GM19324 (cell line): ENCODE data around the gene IGFL4.

Experiments used
- ATAC-seq: cut with Tn5 transposase; IDR thresholded peaks from one replicate; pipeline ENCODE4 v1.9.1; 2021; ENCODE audit warnings: mild to moderate bottlenecking, moderate library complexity; ENCODE audit not compliant: unreplicated experiment, low FRiP score

Gene IGFL4

DNA sequence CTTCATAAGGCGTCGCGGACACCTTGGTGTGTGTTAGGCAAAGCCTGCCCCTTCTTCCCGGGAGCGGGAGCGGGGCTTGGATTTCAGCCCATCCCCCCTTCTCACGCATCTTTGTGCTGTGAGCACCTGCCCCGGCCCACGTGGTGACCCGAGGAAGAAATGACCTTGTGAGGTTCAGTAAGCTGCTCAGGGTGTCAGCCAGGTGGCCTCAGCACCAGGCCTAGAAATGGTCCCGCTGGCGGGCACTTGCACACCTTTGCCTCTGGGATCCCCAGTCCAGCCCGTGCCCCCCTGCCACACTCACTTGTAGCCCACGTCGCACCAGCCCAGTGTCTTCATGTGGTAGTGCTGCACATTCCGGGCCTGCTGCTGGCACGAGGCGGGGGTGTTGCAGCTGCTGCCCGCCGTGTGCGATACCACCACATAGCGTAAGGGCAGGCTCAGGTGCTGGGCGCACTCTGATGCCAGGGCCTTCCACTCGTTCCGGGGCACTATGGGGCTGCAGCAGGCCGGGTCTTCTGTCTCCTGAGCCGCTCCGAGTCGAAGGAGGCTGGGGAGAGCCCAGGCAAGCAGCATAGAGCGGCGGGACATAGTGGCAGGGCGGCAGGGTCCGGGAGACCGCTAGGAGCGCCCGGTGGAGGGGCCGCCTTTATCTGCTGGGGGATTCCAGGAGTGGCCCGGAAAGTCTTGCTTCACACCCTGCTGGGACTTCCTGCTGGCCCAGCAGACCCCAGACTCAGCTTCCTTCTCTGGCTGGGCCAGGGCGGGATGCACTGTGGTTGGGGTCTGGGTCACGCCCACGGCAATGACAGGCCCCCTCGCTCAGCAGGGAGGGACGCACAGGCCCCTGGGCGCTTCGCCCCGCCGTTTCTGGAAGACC, 18.1 kb downstream of the IGFL4 start, which contains the start of gene PGLYRP1:
Gene PGLYRP1 (minus strand): TSS at position 623 of the 880 bp plus-strand sequence. CDS start 32 bp downstream, at position 591.
- no peak for ATAC-seq

DNA sequence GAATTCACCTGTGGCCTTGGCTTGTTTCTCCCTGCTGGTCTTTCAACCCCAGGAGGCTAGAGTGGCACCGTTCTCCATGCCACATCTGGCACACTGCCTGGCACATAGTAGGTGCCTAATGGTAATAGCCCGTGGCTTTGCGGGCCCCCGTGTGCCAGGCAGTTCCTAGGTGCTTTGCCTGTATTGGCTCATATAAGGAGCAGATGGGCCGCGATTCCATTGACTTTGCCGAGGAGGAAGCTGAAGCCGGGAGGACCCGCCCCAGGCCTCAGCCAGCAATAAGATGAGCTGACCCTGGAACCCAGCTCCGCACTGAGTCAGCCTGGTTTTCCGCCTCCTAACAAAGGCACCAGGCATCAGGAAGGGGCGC, 18.8 kb downstream of the IGFL4 start:
- no peak for ATAC-seq

DNA sequence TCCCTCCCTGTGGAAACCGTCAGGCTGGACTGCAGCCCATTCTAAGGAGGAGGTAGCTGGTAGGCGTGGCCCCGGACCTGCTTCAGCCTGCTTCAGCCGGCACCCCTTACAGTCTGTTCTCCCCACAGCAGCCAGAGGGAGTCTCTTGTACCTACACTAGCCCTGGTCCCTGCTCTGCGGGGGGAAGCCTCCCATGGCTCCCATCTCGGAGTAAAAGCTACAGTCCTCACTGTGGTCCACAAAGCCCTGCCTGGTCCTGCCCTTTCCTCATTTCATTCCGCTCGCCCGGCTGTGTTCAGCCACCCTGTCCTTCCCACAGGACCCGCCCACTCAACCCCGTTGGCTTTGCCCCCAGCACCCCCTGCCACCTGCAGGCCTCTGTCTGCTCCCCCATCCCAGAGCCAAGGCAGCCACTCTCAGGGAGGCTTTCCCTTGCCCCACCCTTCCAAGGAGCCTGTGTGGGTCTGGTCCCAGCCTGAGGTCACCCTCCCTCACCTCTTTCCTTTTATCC, 19.2 kb downstream of the IGFL4 start:
- ATAC-seq: no peak

DNA sequence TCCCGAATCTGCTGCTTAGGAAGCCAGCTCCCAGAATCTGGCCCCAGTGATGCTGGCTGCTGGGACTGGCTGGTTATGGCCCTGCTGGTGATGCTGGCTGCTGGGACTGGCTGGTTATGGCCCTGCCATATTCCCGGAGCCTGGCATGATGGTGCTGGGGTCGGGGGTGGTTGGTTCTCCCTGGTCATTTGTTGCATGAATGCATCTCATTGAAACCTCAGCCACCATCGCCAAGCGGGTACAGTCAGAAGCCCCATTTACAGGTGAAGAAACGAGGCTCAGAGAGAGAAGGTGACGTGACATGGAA, 20.0 kb downstream of the IGFL4 start:
- no peak for ATAC-seq

DNA sequence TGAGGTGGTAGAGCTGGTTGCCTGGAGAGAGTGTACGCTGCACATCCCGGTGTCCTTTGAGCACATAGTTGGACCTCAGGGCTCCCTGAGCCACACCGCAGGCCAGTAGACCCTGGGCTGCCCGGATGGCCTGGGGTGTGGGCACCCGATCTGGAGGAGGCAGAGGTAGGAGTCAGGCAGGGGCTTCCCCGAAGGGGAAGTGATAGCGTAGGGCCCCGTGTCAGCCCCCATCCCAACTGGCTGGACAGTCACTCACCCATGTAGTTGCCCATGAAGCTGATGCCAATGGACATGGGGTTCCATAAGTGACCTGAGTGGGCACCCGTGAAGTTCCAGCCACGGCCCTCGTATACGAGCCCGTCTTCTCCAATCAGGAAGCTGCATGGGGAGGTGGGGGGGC, 21.5 kb downstream of the IGFL4 start:
- no peak for ATAC-seq

DNA sequence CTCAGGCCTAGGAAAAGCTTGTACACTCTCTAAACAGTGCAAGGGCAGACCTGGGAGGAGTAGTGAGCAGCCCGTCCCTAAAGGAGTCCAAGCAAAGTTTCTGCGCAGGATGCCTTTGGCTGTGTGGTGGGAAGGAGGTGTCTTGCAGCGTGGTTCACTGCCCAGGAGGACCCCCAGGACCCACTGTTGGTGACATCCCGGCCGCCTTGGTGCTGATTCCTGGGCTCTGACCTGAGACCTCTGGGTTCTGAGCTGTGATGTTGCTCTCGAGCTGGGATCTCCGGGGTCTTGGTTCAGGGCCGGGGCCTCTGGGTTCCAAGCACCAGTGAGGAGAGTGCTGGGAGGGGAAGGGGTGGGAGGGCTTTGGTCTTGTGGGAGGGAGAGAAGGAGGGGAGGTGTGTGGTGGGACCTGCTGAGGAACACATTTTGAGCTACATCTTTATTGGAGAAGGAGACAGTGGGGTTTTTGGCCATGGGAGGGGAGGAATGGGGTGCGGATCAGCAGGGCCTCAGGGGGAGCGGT, 22.0 kb downstream of the IGFL4 start:
- no peak for ATAC-seq

DNA sequence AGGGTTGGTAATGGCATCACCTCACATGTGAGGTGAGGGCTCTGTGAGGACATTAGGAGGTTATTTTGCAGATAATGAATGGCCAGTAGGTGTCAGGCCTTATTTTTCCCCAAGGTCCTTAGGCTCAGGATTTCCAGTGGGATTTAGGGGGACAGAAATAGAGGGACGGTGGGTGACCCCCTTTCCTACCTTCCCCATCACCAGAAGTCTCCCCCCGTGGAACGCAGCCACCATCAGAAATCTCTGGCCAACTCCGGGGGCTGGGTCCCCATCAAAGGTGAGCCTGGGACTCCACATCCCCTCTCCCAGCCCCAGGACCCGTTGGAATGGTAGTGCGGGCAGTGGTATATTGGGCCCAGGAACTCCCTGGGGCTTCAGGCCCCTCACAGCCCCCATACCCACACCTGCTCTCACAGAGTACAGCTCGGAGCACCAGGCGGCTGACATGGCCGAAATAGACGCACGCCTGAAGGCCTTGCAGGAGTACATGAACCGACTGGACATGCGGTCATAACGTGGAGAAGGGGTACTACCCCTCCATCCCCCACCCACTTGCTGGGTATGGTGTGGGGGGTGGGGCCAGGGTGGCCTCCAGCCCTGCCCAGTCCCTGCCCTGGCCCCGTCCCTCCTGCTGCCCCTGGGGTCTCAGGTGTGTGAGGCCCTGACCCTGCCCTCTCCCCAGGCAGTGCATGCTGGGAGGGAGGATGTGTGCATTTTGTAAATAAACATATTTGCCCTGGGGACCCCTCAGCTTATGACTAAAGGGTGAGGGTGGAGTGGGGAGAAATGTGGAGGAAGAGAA, 22.7 kb downstream of the IGFL4 start:
- ATAC-seq: no peak

DNA sequence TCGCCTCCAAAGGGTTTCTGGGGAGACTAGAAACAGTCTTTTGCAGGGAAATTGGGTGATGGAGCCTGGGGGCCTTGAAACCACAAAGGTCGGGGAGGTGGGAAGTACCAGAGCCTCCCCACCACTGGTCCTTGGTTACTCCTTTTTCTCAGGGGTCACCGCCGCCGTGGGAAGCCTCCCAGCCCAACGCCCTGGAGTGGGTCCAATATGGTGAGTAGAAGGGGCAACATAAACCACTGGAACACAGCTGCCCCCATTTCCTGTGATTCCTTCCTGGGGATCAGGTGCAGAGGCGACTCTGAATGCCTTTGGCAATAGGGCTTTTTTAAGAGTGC, 23.7 kb downstream of the IGFL4 start:
- no peak for ATAC-seq

DNA sequence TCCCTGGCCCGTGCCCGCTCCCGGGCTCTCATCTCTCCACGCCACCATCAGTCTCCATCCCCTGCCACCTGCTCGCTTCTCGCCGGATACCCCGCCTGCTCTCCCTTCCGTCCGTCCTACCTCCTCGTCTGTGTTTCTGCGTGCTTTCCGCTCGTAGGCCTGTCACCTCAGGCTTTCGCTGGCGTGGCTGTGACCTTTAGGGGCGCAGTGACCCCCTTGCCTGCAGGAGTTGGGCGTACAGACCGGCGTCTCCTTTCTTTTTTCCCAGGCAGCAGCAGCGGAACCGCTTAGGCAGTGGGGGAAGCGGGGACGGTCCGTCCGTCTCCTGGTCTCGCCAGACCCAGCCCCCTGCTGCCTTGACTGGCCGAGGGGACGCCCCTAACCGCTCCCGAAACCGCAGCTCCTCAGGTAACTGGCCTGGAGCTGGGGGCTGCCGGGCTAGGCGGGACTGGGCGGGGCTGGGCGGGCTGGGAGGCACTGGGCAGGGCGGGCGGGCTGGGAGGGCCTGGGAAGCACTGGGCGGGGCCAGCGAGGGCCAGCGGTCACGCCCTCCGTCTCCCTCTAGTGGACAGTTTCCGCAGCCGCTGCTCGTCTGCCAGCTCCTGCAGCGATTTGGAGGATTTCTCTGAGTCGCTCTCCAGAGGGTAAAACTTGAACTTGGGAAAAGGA, 24.2 kb downstream of the IGFL4 start:
- ATAC-seq: peak; percentile 58

DNA sequence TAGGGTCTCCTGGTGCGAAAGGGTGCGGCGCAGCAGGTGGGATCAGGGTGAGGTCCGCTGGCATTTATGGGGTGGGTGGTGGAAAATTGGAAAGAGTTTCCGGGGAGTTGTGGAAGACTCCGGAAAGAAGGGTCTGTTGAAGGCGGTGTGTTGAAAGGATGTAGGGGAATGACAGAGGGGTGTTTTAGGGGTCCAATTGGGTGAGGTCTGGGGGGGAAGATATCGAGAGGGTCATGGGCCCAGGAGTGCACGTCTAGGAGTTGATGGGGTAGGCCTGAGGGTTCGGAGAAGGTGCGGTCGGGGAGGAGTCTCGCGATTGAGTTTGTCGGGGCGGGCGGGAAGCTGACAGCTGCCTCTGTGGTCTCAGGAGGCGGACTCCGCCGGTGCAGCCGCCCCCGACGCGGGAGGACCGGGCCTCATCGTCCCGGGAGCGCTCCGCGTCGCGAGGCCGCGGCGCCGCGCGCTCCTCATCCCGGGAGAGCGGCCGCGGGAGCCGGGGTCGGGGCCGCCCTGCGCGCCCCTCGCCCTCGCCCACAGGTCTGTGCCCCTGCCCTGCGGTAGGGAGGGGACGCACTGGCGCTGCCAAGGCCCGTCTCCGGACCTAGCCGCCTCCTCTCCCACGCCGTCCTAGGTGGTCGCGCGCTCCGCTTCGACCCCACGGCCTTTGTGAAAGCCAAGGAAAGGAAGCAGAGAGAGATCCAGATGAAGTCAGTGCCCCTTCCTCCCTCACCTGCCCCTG, 24.9 kb downstream of the IGFL4 start:
- peak; percentile 21 for ATAC-seq

DNA sequence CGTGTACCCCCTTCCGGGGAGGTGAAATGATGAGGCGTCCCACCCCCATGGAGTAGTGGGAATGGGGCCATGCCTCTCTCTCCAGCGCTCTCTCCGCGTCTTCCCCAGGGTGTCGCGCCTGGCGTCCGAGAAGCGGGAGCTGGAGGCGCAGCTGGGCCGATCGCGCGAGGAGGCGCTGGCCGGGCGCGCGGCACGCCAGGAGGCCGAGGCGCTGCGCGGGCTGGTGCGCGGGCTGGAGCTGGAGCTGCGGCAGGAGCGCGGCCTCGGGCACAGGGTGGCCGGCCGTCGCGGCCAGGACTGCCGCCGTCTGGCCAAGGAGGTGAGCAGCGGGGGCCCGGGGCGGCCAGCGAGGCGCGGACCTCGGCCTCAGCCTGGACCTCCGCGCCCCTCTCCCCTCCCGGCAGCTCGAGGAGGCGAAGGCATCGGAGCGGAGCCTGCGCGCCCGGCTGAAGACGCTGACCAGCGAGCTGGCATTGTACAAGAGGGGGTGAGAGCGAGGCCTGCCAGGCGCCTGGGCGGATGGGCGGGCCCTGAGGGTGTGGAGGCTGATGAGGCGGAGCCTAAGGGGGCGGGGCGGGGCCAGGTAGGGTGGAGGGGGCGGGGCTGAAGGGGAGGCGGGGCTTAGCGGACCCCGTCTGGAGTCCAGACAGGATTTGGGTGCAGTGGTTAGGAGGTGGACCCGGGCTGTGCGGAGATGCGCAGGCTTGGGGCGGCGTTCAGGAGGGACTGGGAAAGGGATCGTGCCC, 25.7 kb downstream of the IGFL4 start:
- no peak for ATAC-seq

DNA sequence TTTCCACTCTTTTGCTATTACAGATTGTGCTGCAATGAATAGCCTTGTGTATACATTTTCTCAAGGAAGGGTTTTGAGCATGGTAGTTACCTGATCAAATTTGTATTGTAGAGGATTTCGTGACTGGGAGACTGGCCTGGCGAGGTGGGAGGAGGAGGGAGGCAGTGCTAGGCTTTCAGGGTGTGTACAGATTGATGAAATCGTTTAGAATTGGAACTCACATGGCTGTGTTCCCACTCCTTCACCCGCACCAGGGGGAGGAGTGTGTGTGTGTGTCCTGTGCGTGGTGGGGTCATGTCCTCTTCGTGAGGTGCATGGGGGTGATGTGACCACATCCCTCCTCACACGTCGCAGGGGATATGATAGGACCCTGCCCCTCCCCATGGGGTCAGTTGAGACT, 26.3 kb downstream of the IGFL4 start:
- no peak for ATAC-seq

DNA sequence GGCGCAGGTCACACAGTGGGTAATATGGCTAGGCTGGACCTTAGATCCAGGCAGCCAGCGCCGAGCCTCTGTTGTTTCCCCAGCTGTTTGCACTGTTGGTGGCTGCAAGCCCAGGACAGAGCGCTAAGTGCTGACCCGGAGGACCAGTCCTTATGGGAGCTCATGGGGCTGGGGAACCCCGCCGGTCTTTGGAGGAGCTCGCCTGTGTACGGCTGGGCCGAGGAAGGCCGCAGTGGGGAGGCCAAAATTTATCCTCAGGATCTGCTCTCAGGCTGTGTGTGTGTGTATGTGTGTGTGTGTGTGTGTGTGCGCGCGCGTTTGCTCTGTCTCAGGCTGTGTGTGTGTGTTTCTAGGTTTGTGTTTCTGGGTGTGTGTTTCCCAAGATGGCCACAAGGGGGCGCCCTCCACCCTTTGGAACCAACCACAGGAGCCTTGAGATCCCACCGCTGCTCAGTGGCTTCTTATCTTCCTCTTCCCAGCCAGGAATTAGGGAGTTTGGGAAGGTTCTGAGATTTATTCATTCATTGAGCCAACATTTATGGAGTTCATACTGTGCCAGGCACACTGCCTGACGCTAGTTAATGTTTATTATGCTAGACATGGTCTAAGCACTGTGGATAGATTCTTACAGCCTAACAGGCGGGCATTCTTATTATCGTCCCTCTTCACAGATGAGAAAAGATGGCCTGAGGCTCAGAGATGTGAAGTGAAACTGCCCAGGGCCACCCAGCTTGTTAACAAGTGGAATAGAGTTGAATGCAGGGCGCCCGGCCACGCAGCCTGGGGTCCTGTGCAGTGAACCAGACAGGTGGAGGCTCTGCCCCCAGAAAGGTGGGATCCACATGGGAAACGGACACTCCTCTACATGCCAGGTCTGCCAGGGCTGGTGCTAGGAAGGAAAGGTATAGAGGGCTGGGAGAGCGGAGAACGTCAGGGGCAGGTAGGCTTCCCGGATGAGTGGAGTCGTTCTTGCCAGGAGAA, 31.0 kb downstream of the IGFL4 start:
- ATAC-seq: no peak

DNA sequence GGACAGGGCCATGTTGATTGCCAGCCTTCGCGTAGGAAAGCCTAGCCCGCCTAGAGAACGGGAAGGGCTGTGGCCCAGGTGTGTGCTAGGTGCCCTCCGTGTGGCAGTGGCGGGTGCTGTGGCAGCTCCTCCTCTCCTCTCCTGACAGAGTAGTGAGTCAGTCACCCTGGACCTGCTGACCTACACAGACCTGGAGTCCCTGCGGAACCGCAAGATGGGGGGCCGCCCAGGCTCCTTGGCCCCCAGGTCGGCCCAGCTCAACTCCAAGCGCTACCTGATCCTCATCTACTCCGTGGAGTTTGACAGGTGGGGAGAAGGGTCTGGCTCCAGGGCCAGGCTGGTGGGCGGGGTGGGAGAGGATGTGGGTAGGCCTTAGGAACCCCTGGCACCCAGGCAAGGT, 34.4 kb downstream of the IGFL4 start:
- no peak for ATAC-seq

DNA sequence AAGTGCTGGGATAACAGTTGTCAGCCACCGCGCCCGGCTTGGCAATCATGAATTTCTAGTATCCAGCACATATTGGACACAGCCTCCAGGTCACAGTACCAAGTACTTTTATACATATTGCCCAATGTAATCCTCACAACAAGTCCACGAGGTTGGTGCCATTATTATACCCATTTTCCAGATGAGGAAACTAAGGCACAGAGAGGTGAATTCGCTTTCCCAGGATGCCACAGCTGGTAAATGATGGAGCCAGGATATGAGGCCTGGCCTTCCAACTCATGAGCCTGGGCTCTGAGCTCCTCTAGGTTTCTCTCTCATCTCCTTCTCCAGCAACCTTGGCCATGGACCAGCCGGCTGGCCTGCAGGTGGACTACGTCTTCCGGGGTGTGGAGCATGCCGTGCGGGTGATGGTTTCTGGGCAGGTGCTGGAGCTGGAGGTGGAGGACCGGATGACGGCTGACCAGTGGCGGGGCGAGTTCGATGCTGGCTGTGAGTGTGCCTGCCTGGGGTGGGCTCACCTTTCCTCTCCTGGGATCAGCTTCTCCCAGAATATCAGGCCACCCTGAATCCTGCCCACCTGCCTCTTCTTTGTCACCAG, 38.0 kb downstream of the IGFL4 start:
- no peak for ATAC-seq

DNA sequence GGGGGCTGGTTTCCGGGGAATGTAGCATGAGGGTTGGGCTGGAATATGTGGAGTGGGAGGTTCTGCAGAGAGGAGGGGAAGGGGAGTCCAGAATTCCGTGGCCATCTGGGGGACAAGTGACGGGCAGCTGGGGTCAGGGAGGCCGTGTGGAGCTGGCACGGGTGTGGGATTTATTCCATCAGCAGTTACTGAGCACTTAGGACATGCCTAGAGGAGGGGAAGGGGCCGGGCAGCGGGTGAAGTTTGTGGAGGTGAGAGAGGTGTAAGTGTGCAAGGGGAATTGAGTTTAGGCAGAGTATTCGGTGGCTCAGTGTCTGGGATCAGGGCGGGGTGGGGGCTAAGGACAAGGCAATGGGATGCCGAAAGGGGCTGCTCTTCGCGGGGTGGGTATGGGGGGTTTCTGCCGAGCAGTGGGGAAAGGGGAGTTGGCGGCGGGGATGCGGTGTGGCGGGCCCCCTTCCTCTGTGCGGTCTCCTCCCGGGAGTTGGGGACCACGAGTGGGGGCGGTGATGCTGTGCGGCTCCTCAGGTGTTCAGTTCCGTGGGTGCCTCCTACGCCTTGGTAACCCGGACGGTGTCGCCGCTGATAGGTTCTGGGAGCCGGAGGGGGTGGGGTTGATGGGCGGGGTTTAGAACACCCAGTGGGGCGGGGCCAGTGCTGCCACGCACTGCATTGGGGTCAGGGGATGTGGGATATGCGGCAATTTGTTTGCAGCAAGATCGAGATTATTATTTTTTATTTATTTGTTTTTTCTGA, 40.1 kb downstream of the IGFL4 start:
- no peak for ATAC-seq

DNA sequence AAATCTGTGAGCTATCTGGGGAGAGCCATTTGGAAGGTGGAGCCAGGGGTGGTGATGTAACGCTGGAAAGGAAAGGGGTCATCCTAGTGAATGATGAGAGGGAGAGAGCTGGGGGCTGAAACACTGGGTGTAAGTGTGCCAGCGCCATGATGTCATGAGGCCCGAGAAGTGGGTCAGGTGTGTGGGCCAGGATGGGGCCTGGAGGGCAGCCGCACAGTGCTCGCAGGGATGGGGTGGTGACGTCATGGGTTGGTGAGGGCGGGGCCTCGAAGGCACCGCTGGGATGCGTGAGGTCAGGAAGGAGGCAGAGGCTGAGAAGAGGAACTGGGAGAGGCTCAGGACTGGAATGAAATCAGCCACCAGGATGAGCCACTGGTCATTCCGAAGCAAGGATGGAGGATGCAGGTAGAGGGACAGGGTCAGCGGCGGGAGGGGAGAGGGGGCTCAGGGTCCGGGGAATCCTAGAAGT, 41.1 kb downstream of the IGFL4 start:
- ATAC-seq: no peak
